ENCODE data around the gene IFNAR1. TPM values are rescaled to one million over a fixed set of nuclear protein-coding genes. Genes with fewer than 3 reads are reported as not detected.
"Not testable (repeated sequence)": the region's sequence is repeated elsewhere in the genome, so short reads cannot be mapped to it uniquely, and the experiment has no call there.

IFNAR1 gene
- total RNA-seq, 2 experiments from 2014 or later, result 18.1 to 60.8 TPM

GRCh38 chr21:33380483-33380998 lies 55.8 kb downstream of the IFNAR1 start:
- BruUV-seq (replicated peaks), result no TSS peak
- Histone ChIP-seq H3K36me3 (ENCODE audit: insufficient read depth, low read length) (no peaks in the 10 kb centered on the region), H3K9me2 (ENCODE audit: insufficient read depth, low read length) (no peaks in the 10 kb centered on the region), H2AFZ (ENCODE audit: low read length) (peak overlapping the region; percentile 66), H3K79me2 (ENCODE audit: insufficient read depth, low read depth, low read length) (no peaks in the 10 kb centered on the region; the same call in 1 of the 2 replicates), H3K9me3 (ENCODE audit: low read length) (no peaks in the 10 kb centered on the region), H3K4me3 (ENCODE audit: low read depth, low read length, poor library complexity, severe bottlenecking) (peak overlapping the region; percentile 3), H3K4me1 (ENCODE audit: insufficient read depth, low read length, poor library complexity, severe bottlenecking) (peaks cover 92% of the 10 kb centered on the region), H3K27ac (ENCODE audit: low read depth, low read length, poor library complexity, severe bottlenecking) (peak overlapping the region; percentile 99), H3K4me2 (ENCODE audit: low read length) (peak overlapping the region; percentile 99), H4K20me1 (ENCODE audit: insufficient read depth, low read length) (no peaks in the 10 kb centered on the region)
- ChIA-PET CTCF (ENCODE audit: unreplicated experiment) (interaction anchor here (0.5 to 1.1 kb wide), 2 partner anchors 24 to 80 kb away, joined by 4 to 6 read pairs; no protein-coding TSS in a partner anchor), POLR2A (interaction anchor here (0.9 to 1.5 kb wide), 6 partner anchors 16 to 99 kb away, joined by 3 to 8 read pairs (median 3); no protein-coding TSS in a partner anchor)
- TF ChIP-seq CTCF (conservative IDR thresholded peaks at IDR 0.05; ENCODE audit: low read length), result no peak
- no peak for TF ChIP-seq EZH2phosphoT487 (IDR thresholded peaks at IDR 0.05; ENCODE audit: borderline replicate concordance, low read depth, low read length)
- intact Hi-C loops (cut with micrococcal nuclease; ENCODE audit: unreplicated experiment), result no loop called here
- DNase-seq (ENCODE audit: low spot score), result peak; percentile 71

- Histone ChIP-seq H3K4me1 (ENCODE audit: insufficient read depth, low read length, poor library complexity, severe bottlenecking) (peaks cover 90% of the 10 kb centered on the region), H3K4me2 (ENCODE audit: low read length) (peak overlapping the region; percentile 99), H3K4me3 (ENCODE audit: low read depth, low read length, poor library complexity, severe bottlenecking) (peak overlapping the region; percentile 69), H3K27ac (ENCODE audit: low read depth, low read length, poor library complexity, severe bottlenecking) (peak overlapping the region; percentile 99)
- H3K9me3 ChIP-seq (ENCODE audit: low read length); DNase-seq (ENCODE audit: low spot score); intact Hi-C loops (cut with micrococcal nuclease; ENCODE audit: unreplicated experiment); H4K20me1 ChIP-seq (ENCODE audit: insufficient read depth, low read length); H3K36me3 ChIP-seq (ENCODE audit: insufficient read depth, low read length); H2AFZ ChIP-seq (ENCODE audit: low read length); H3K9me2 ChIP-seq (ENCODE audit: insufficient read depth, low read length); H3K79me2 ChIP-seq (ENCODE audit: insufficient read depth, low read depth, low read length); BruUV-seq (replicated peaks): not testable (repeated sequence)
- POLR2A ChIA-PET, result interaction anchor here (0.6 to 1.1 kb wide), 7 partner anchors 15 to 191 kb away, joined by 3 read pairs; no protein-coding TSS in a partner anchor
- CTCF ChIA-PET (ENCODE audit: unreplicated experiment), result interaction anchor here (1.1 kb wide), 1 partner anchor 23 kb away, joined by 4 read pairs; no protein-coding TSS in a partner anchor
Observed at GRCh38 chr21:33381381-33381780, 56.6 kb downstream of the IFNAR1 start.

- Histone ChIP-seq H2AFZ (ENCODE audit: low read length) (no peak overlapping the region; the same call in 1 of the 2 replicates), H3K9me2 (ENCODE audit: insufficient read depth, low read length) (no peaks in the 10 kb centered on the region), H4K20me1 (ENCODE audit: insufficient read depth, low read length) (no peaks in the 10 kb centered on the region), H3K36me3 (ENCODE audit: insufficient read depth, low read length) (no peaks in the 10 kb centered on the region), H3K4me3 (ENCODE audit: low read depth, low read length, poor library complexity, severe bottlenecking) (peak overlapping the region; percentile 69), H3K79me2 (ENCODE audit: insufficient read depth, low read depth, low read length) (no peaks in the 10 kb centered on the region; the same call in 1 of the 2 replicates), H3K4me2 (ENCODE audit: low read length) (peak overlapping the region; percentile 99), H3K9me3 (ENCODE audit: low read length) (no peaks in the 10 kb centered on the region), H3K4me1 (ENCODE audit: insufficient read depth, low read length, poor library complexity, severe bottlenecking) (peaks cover 86% of the 10 kb centered on the region), H3K27ac (ENCODE audit: low read depth, low read length, poor library complexity, severe bottlenecking) (peak overlapping the region; percentile 99)
- BruUV-seq (replicated peaks), result TSS peak; percentile 95
- peak; percentile 96 for DNase-seq (ENCODE audit: low spot score)
- TF ChIP-seq EZH2phosphoT487 (IDR thresholded peaks at IDR 0.05; ENCODE audit: borderline replicate concordance, low read depth, low read length), result no peak
- no peak; the same call in 1 of the 2 replicates for TF ChIP-seq CTCF (conservative IDR thresholded peaks at IDR 0.05; ENCODE audit: low read length)
- intact Hi-C loops (cut with micrococcal nuclease; ENCODE audit: unreplicated experiment), result loop anchor here (1.0 to 2.0 kb wide), 7 partner anchors 9 to 160 kb away; partner anchors contain the start of genes GART and SON
- ChIA-PET CTCF (ENCODE audit: unreplicated experiment) (no interaction called here), POLR2A (interaction anchor here (0.6 to 1.2 kb wide), 8 partner anchors 24 to 594 kb away, joined by 3 to 11 read pairs (median 4); partner anchors contain the start of gene IFNAR1)
Observed at GRCh38 chr21:33383056-33383888, 58.5 kb downstream of the IFNAR1 start.
